Activated effector memory CD4-positive, alpha-beta T cell treated with Interleukin-2 at 50 U/mL for 16 hours (primary cell): ENCODE measurements around the gene CDH4.

Experiments used
- DNase-seq: peaks from one replicate; pipeline ENCODE4 v3.0.0-alpha.2; 2020

The CDH4 gene

DNA sequence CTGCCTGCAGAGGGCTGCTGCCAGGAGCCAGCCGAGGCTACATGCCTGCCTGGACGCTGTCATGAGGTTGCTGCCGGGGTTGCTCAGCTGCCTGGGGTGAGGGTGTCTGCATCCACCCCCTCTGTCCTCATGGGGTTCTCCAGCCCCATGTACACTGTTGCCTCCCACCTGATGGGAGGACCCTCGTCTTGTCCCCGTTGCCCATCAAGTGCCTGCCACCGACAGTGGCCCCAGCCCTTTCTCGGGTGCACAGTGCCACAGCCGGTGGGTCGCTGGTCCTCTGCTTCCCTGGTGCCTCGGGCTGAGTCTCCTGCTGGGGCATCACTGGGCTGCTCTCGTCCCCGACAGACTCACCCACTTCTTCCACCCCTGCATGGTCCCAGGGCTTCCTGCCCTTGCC is 313.7 kb downstream of the CDH4 start:
- DNase-seq: no peak

DNA sequence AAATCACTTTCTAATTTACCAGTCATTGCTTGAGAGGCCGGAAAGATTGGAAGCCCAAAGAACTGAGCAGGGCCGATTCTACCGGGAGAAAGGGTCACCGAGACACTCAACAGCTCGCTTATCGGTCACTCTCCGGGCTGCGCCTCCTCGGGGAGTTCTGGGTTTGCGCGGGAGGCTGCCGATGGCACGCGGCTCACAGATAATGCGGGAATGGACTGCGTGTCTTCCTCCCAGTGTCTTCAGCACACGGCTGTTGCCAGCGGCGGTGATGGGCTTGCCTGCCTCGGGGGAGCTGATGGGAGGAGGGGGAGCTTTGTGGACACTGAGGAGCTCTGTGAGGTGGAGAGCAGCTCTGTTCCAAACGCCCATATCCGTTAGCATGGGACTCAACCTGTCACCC is 314.6 kb downstream of the CDH4 start:
- DNase-seq: no peak

DNA sequence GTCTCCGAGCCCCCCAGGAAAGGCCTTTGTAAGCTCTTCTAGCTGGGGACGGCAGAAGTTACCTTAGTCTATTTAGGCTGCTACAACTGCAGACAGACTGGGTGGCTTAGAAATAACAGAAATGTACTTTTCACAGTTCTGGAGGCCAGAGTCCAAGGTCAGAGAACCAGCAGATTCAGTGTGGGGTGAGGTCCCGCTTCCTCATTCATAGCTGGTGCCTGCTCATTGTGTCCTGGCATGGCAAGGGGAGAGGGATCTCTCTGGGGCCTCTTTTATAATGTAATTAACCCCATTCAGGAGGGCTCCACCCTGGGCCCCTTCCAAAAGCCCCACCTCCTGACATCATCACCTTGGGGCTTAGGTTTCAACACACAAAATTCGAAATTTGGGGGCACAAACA is 315.1 kb downstream of the CDH4 start:
- no peak for DNase-seq

DNA sequence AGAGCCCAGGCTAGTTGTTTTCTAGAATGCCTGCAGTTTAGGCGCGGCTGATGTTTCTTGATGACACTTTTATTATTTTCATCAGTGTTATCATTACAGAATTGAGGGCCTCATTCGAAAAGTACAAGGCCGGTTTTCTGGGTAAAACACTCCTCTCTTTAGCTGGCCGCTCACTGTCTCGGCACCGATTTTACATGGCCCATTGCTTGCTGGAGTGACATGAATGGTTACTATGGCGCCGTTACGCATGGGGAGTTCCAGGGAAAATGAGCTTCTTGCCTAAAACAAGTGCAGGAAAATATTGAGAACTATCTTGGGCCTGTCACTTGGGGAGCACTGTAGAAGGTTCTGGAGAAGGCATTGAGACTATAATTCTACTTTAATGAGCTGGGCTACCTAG is 317.8 kb downstream of the CDH4 start:
- DNase-seq: no peak

DNA sequence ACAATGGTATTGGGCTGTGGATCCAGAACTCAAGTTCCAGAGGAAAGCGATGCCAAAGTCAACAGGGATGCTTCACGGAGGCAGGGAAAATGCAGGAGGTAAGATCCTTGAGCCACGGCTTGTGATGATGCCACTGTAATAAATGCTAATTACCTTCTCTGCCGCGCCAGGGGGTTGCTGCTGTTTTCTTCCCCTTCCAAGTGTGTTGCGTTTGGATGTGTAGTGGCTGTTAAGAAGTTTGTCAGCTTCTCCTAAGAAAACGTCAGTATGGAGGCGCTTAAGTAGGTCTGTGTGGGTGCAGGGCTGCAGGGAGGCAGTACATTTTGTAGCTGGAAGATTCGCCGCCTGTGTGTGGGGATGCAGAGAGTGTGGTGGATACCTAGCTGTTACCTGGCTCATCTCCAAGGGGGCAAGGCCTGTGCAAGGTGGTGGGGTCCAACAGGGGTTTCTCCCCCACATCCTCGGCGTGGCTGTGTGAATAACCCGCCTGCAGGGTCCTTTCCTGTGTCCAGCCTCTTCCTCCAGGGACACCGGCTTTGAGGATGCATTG is 318.7 kb downstream of the CDH4 start:
- no peak for DNase-seq

DNA sequence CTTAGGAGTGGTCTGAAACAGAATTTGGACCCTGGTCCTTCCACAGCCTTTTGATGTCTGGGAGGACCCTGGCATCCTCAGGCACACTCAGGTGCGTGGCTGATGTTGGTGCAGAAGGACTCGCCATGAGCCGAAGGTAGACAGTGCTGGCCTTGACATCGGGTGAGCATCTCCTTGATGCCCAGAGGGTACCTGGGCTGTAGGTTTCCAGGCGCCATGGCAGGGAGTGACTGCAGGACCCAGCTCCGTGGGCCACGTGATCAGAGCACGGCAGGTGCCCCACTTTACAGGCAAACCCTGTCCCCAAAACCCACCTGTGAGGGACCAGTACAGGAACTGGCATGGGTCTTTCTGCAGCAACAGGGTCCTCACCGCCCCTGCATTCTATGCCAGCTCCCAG is 319.2 kb downstream of the CDH4 start:
- DNase-seq: no peak

DNA sequence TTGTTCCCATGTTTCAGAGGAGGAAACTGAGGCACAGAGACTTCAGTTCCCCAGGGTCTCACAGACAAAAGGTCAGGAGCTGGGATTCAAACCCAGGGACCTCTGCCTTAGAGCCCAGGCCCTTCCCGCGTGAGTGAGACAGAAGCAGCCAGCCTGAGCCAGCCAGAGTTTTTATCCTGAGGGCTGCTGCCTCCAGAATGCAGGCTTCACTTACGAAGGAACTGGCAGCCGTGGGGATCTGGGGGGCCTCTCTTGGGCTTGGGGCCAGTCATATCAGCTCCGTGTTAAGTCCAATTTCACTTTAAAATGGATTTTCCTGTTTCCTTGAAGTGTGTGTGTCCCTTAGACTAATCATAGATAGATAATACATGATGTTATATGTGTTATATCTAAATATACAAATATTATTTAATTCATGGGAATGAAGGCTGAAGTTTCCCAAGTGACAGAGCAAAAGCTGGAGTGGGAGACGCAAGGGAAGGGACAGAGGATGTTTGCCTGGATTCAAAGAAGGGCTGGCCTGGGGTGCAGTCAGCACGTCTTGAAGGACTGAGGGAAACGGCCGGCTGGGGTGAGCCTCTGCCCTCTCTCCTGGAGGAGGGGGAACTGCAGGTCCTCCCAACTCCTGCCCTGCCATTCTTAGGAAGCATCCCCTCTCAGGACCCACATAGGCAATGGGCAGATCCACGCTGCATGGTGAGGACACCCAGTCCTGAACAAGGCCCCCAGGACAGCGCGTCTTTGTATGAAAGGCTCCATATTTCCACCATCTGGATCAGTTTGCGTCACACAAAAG is 320.1 kb downstream of the CDH4 start:
- DNase-seq: no peak

DNA sequence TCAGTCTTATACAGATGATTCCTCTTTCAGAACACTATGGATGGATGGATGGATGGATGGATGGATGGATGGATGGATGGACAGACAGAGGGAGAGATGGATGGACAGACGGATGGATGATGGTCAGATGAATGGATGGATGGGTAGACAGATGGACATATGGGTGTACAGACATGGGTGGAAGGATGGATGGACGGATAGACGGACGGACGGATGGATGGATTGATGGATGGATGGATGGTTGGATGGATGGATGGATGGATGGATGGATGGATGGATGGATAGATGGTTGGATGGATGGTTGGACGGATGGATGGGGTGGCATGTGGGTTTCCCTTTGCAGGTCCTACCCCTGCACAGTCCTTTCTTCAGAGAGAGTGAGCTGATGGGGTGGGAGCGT is 320.7 kb downstream of the CDH4 start:
- no peak for DNase-seq

DNA sequence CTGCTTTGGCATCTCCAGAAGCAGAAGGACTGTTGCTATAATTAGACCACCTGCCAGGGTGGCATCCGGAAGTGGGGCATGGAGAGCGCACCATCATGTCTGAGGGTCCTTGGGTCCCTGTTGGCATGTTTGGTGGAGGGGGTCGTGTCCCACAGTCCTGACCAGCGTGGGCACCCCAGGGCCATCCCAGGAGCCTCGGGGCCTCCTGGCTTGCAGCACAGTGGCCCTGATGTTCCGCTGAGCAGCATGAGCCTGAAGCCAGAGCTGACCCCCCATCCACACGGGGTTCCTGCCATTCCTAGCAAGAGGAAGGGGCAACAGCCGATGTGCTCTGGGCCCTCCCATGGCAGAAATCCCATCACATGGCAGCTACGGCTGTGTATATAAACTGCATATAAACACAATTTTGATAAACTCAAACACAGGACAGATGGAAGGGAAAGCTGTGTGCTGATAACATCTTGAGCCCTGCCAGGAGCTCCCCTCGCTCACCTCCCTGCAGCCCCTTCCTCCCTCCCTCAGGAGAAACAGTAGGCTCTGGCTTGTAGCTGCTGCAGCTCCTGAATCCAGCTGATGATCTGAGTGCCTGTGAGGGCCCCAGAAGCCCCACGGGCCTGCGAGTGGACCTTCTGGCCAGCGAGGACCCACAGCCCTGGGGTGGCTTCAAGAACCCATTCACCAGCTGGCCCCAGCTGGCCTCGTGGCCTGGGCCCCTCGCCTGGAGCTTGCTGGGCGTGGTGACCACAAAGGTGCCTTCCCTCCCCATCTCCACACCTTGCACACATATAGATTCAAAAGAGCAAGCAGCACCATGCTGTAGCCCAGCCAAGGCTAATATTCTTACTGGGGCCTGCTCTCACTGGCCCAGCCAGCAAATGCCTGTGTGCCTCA is 321.6 kb downstream of the CDH4 start:
- DNase-seq: no peak

DNA sequence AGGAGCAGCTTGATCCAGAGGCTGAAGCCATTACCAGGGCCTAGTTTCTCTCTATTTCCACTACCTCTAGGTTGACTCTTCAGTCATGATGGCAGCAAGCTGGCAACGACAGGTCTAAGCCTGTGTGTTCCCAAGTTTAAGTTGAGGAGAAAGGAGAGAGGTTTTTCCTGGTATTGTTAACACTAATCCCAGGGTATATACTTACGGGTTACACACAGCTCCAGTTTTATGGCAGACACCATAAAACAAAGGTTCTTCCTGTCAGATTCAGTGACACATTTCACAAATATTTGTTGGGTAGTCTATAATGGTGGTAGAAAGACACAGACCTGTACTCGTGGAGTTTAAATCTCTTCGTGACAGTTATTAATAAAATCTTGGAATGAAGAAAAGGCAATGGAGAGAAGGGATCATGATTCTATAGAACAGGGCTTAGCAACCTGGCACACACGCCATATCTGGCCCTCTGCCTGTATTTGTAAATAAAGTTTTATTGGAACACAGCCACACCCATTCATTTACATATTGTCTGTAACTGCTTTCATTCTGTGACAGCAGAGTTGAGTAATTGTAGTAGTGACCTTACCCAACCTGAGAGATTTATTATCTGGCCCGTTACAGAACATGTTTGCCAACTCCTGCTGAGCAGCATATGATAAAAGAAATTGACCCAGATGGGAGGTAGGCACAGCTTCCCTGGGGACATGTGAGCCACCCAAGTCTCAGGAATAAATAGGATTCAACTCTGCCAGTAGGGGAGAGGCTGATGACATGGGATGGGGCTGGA is 323.3 kb downstream of the CDH4 start:
- no peak for DNase-seq

DNA sequence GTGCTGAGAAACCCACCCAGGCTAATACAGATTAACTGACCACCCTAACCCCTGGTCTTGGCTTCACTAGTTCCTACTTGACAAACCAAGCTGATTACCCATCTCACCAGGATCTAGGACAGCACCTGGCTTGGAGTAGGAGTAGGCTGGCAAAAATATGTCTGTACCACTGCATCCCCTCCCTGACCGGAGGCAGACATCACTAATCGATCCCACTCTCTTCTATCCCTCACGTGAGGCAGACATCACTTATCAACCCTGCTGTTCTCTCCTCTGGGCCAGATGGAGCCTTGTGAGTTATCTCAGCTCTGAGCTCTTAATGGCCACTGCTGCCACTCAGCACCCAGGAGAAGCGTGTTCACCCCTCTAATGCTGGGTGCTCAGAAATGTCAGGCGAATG is 324.3 kb downstream of the CDH4 start:
- no peak for DNase-seq

DNA sequence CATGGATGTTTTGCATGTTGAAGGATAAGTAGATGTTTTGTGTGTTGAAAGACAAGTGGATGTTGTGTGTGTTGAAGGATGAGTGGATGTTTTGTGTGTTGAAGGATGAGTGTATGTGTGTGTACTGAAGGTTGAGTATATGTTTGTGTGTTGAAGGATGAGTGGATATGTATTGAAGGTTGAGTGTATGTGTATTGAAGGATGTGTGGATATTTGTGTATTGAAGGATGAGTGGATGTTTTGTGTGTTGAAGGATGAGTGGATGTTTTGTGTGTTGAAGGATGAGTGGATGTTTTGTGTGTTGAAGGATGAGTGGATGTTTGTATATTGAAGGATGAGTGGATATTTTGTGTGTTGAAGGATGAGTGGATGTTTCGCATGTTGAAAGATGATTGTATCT is 325.0 kb downstream of the CDH4 start:
- DNase-seq: no peak

DNA sequence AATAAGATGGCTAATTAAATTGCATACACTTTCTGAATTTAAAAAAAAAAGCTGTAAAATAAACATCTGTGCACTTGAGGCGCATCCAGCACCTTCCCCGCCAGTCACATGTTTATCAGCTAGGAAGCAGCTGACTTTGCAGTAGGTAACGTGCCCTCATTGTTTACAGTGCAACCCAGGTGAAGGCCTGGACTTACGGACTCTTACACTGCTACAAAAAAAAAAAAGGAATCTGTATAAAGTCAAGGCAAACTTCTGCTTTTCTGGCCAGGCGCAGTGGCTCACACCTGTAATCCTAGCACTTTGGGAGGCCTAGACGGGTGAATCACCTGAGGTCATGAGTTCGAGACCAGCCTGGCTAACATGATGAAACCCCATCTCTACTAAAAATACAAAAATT is 327.8 kb downstream of the CDH4 start:
- DNase-seq: no peak

DNA sequence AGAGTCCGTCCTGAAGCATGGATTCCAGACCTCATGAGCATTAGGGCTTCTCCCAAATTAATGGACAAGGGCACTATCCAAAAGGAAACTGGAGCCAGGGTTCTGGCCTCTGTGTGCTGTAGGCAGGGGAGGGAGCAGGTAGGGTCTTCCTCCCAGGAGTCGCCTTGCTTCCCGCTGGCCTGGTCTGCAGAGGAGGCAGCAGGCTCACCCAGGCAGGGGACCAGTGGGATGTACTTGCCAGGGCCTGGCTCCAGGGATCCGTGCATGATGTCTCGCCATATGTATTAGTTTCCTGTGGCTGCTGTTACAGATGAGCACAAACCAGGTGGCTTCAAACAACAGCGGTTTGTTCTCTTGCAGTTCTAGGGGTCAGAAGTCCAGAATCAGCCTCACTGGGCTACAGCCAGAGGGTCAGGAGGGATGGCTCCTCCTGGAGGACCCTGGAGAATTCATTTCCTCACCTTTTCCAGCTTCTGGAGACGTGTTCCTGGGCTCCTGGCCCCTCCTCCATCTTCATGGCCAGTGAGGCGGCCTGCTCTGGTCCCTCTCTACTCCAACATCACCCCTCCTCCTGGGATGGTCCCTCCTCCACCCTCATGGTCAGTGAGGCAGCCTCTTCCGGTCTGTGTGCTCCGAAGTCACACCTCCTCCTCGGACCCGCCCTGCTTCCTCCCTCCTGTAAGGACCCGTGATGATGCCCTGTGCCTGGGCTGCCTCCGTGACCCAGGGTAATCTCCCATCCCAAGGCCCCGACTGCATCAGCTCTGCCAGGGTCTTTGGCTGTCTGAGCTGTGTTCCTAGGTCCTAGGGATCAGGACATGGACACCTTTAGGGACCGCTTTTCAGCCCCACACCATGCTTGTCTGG is 329.1 kb downstream of the CDH4 start:
- DNase-seq: no peak

DNA sequence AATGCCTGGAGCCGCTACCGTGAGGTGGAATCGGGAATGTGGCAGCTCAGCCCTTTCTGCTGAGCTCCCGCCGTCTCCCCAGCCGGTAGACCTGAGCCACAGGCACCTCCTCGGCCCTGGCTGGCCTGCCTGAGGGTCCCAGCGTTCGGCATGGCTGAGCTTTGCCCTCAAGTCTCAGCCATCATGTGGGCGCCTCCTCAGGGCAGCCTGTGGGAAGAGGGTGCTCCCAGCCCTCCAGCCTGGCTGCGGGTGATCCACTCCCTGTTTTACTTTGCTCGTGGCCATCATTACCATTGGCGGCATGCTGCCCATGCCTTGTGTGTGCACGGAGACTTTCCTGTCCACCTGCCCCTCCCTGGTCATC is 329.7 kb downstream of the CDH4 start:
- no peak for DNase-seq

DNA sequence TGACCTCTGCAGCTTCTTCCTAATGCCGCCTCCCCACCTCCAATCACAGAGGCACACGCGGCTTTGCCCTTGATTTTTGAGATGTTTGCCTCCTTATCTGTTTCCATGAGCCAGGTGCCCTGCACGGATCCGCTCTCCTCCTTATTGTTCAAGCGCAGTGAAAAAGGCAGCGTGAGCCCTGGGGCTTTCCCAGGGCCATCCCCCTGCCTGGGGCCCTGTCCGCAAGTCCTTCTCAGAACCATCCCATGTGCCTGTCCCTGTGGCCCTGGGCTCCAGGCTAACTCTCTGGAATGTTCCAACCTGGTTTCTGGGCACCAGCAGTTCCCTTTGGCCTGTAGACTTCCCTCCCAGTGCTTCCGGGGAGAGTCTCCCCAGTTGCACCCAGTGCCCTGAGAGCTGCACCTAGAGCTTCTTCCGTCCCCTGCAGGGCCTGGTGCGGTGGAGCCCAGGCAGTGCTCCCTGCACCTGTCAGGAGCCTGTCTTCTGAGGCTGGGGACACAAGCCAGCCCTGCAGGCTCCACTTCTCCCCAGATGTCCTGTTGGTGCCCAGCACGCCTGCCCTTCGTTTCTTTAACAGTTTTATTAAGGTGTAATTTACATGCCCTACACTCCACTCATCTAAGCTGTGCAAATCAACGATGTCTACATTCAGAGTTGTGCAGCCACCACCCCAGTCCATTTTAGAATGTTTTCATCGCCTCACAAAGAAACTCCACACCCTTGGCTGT is 330.3 kb downstream of the CDH4 start:
- DNase-seq: no peak

DNA sequence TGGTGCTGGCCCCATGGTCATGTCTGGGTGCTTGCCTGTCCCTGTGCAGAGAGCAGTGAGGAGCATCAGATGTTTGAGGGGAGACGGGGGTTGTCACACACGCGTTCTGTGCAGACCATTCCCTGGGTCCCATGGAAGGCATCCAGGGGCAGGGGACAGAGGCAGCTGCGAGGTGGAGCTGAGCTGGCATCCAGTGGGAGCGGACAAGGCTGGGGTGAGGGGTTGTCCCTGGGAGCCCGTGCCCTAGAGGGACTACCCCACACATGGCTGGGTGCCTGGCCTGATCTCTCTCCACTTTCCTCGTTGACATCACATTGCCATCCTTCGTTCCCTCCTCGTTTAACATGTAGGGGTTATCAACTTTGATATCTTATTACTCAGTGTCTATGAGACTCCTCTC is 331.3 kb downstream of the CDH4 start:
- no peak for DNase-seq

DNA sequence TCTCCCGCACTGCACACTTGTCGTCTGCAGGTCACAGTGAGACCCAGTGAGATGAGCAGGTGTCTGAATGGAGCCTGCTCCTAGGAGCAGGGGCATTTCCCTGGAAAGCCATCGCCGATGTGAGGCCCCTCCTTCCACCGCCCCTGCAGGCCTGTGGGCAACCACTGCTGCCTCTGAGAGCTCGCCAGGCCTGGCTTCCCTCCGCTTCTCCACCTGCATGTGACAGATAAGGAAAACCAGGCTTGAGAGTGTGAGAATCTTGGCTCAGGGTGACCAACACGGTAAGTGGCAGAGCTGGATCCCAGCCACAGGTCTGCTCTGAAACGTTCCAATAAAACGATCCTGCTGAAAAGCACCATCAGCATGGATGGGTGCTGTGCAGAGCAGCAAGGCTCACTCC is 332.8 kb downstream of the CDH4 start:
- DNase-seq: no peak

DNA sequence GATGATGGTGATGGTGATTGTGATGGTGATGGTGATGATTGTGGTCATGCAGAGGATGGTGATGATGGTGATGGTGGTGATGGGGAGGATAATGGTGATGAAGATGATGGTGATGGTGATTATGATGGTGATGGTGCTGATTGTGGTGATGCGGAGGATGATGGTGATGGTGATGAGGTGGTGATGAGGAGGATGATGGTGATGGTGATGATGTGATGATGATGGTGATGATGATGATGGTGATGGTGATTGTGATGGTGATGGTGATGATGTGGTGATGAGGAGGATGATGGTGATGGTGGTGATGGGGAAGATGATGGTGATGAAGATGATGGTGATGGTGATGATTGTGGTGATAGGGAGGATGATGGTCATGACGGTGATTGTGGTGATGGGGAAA is 333.7 kb downstream of the CDH4 start:
- DNase-seq: no peak

DNA sequence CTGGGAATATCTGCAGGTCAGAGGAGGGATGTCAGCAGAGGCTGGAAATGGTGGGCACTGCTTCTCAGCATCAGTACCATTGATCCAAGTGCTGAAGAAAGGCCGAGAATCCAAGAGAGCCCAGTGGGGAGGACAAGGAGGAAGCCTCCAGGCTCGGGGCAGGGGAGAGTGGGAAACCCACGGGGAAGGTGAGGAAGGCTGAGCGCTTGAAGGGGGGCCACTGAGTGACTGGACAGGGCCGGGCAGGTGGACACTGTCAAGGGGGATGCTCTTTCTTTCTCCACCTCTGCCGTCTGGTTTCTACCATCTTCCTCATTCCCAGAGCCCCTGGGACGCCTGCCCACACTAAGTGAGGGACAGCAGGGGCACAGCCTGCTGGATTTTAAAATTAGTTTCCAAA is 335.0 kb downstream of the CDH4 start:
- DNase-seq: no peak

DNA sequence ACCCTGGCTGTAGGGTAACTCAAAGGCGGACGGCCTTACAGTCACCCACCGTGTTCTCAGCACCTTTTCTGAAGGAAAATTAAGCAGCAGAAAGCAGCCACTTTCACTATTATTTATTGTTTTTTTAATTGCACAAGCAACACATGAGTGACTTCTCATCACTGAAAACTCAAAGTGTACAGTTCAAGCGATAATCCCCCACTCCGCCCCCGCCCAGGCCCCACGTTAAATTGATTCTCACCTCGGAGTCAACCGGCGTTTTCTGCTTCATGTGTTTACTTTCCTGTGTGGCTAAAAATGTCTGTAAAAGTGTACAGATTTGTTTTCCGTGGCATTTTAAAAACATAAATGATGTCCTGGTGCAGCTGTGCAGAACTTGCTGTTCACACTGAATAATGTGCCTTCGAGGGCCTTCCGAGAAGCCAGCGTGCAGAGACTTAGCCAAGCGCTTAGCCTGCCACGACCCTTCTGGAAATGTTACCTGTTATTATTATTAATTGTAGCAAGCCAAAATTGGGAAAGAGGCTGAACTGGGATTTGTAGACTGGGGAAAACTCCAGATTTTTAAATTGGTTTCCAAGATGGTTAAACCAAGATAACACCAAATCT is 335.7 kb downstream of the CDH4 start:
- no peak for DNase-seq
